HG03469 (cell line): ENCODE results near the gene BPIFB1.

Experiments
- ATAC-seq: cut with Tn5 transposase; IDR thresholded peaks from one replicate; pipeline ENCODE4 v1.9.1; 2021; ENCODE audit warnings: mild to moderate bottlenecking, moderate library complexity, moderate number of reproducible peaks; ENCODE audit not compliant: unreplicated experiment

Gene BPIFB1

DNA sequence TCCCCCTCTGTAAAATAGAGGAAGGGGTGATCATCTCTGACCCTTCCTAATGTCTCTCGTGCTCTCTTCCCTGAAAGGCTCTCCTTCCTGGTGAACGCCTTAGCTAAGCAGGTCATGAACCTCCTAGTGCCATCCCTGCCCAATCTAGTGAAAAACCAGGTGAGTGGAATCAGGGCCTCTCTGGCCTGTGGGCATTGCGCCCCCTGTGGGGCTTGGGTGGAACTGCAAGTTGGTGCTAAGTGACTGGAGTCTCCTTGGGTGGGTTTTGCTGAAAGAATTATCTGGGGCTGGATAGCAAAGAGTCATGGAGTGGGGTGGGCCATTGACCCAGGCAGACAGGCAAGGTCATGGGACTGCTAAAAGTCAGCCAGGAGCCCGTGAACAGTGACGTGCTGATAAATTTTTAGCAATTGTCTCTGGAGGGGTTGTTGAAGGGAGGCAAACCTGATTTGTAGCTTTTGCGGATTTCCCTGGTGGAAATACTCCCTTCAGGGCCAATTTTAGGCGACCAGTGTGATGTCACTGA is 8.9 kb downstream of the BPIFB1 start:
- ATAC-seq: no peak

DNA sequence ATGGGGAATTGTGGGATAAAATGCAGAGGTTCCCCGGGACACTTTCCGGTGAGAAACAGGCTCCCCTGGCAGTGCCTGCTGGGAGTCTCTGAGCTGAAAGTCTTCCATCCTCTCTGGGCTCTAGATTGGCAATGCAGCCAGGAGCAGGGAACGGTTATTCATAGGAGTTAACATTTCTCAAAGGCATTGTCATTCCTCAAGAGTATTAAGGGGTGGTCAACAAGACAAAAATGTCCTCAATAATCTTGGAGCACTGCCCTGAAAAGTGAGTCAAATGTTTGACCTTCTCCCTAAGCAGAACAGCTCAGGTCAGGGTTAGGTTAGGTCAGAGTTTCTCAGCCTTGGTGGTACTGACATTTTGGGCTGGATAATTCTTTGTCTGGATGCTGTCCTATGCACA is 13.2 kb downstream of the BPIFB1 start:
- no peak for ATAC-seq

DNA sequence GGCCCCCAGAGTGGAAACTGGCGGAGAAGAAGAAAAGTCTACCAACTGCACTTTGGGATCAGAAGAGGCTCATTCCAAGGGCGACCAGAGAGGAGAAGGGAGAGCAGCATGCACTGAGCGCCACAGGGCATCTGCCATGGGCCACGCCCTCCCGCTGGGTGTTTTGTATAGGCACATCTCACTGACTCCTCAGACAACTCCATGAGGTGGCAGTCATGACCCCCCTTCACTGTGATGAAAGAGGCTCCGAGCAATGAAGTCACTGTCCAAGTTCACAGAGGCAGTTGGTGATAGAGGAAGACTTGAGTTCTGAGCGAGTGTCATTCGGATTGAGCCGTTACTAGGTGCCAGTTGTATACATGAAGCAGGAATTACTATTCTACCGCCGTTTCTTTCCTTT is 15.4 kb downstream of the BPIFB1 start:
- ATAC-seq: no peak

DNA sequence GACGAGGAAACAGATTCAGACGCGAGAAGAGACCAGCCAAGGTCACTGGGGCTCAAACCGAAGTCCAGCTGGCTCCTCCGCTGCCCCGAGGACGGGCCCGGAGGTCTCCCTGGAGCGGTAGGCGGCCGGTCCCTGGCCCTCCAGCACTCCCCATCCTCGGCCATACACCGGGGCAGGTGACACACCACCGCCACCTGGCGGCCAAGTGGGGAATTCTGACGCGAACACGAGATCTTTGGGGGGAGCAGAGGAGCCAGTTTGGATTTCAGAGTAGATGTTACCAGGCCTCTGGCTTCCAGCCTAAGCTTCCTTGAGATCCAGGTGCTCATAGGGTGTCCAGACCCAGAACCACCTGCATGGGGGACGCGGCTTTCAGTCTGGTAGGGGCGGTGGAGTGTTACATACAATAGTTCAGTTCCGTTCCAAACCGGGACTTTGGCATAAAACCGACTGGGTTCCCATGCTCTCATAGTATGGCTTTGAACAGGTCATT is 16.1 kb downstream of the BPIFB1 start:
- ATAC-seq: no peak

DNA sequence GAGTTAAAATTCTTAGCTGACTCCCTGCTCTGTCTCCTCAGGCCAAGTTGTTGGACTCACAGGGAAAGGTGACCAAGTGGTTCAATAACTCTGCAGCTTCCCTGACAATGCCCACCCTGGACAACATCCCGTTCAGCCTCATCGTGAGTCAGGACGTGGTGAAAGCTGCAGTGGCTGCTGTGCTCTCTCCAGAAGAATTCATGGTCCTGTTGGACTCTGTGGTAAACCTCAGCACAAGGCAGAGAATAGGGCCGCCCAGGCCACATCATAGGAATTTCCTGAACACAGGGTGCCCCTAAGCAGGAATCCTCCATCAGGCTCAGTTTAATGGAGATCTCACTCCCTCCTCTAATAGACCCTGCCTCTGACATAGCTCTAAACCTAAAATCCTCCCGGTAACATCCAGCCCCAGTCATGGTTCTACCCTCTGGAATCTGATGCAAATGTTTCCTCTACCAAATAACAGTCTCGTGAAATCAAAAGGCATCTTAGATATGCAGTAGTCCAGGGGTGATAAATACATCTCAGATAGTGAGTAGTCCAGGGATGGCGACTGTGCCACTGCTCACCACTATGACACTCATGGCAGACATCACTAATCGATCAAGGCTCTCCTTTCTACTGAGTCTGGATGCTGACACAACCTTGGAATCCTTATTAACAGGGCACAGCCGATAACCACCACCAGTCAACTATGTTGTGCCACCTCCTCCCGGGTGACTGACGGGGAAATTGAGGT is 18.3 kb downstream of the BPIFB1 start:
- no peak for ATAC-seq

DNA sequence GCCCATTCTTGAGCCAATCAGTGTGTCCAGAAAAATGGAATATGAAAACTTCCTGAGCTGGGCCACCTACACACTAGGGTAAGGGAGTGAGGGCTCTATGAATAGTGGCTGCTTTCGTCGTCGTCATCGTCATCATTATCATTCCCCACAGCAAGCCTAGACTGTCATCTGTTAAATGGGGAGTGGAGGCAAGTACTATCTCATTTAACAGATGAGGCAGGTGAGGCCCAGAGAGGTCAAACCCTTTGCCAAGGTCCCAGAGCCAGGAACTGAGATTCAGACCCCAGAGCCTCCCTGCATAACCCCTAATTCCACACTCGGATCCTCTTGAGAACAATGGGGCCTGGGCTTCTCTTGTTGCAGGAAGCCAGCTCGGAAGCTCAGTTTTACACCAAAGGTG is 20.6 kb downstream of the BPIFB1 start:
- ATAC-seq: no peak

DNA sequence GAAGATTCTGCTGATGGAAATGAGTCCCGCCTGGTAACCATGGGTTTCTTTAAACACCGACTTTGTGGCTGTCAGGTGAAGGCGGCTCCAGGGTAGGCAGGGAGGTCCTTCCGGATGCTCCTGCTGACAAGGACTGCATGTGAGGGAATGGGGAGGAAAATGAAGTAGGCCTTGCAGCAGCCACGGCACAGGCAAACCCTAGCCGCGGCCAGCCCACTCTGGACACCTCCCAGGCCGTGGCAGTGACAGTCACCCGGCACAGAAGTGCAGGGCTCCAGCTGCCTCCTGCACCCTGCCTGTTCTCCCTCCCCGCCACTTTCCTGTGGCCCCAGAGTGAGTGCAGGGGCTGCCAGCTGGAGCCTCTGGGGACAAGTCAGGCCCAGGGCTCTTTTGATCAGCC is 21.0 kb downstream of the BPIFB1 start:
- no peak for ATAC-seq

DNA sequence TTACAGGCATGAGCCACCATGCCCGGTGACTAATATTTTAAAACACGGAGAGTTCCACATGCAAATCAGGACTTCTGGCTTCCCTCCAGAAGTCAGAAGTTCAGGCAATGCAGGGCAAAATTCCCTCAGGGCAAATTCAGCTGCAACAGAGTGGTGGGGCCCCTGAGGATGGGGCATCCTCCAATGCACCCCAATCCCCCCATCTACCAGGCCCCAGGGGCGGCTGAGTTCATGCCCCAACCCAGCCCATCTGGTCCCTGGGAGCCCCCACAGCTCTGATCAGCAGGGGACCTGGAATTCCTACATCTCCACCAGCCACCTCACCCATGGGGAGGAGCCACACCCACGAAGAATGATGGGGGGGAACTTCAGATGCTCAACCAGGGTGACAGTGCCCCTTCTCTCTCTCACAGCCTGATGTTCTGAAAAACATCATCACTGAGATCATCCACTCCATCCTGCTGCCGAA is 22.6 kb downstream of the BPIFB1 start:
- no peak for ATAC-seq

DNA sequence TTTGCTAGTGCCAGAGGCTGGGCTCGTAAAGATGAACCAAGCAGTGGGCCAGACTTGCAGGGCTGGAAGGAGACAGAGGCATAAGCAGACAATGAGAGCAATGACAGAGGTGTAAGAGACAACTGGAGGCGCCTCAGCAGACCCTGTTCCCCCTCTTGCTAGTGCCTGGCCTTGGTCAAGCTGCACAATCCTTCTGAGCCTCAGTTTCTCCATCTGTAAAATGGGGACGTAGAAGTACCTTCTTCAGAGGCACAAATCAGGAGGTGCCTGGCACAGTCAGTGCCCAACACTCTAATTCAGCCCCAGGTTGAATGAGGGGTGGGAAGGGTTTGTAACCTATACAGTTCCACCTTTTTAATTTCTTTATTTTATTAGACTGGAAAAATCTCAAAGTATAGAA is 23.2 kb downstream of the BPIFB1 start:
- no peak for ATAC-seq

DNA sequence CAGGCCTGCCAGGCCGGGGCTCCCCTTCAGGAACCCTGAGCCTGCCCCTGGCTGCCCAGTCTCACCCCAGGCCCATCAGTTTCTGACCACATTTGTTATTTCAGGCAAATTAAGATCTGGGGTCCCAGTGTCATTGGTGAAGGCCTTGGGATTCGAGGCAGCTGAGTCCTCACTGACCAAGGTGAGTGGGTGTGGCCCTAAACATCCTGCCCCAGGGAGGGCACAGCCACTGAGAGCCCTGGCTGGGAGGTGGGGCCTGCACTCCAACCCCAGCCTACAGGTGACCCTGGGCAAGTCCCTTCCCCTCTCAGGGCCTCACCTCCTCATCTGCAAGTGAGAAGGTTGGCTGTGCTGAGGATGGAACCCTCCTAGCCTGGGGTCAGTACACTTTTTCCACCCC is 23.8 kb downstream of the BPIFB1 start:
- no peak for ATAC-seq

DNA sequence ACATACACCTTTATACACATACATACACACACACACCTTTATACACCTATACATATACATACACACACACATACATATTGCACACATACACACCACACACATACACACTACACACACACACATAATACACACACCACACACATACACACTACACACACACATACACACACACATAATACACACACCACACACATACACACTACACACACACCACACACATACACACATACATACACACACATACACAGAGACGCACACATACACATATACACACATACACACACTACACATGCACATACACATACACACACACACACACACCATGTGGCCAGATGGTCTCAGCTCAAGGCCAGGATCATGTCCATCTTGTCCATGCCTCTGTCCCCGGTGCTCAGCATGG is 25.7 kb downstream of the BPIFB1 start:
- ATAC-seq: no peak

DNA sequence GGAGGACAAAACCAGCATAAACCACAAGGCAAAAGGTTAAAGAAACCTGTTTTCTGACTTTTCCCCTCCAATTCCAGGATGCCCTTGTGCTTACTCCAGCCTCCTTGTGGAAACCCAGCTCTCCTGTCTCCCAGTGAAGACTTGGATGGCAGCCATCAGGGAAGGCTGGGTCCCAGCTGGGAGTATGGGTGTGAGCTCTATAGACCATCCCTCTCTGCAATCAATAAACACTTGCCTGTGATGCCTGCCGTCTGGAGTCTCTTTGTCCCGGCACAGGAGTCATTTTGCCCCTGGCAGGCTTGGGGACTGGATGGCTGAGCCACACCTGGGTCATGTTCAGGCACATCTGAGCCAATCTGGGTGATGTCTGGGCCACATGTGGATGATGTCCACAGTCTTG is 26.6 kb downstream of the BPIFB1 start:
- ATAC-seq: no peak

DNA sequence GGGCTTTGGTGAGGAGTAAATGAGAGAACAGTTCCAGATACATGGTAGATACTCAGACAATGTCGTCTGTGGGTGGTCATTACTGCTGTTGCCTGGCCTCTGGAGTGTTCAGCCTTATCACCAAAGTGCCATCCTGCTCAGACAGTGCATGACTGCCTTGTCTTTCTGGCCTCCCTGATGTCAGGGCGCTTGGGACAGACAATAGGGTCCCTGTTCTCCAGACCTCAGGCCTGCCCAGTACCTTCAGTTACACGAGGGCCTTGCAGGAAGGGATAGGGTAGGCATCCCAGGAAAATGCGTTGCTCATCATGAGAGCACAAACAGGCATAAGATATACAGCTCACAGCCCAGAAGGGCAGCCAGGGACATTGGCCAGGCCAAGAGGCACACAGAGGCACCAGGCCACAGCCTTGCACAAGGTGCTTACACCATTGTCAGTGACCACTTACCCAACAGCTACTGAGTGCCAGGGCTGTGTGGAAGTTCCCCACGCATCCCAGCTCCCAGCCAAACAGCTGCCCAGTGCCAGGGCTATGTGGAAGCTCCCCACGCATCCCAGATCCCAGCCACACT is 27.4 kb downstream of the BPIFB1 start:
- no peak for ATAC-seq

DNA sequence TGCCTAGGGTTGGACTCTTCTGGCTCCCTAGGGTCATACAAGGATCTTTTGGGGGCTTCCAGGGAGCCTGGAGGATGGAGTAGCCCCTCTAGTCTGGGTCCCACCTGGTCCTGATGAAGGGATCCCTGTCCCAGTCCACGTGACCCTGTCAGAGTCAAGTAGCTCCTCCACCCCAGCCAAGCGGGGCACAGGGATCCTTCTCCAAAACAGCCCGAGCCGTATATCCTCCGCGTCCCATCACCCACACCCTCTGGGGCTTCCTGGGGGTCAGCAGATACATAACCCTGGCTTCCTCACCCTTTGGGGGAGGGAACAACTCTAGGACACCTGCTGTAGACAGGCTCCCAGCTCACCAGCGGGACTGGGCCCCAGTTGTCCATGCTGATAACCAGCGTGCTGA is 28.0 kb downstream of the BPIFB1 start:
- ATAC-seq: no peak

DNA sequence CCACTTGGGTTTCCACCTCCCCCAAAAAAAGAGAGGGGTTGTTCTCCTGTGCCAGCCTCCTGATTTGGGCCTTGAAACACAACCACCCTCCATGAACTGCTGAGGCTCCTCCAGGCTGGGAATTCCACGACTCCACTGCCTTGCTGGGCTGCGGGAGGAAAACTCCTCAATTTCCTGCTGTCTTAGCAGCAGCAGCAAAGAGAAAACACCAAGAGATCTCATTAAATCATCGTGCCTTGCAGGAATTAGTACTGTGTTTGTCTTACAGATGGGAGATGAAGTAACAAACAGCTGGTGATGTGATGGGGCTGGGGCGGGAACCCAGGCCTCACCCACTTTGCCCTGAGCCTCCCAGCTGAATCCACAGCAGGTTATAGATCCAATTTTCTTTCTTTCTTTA is 29.0 kb downstream of the BPIFB1 start:
- no peak for ATAC-seq

DNA sequence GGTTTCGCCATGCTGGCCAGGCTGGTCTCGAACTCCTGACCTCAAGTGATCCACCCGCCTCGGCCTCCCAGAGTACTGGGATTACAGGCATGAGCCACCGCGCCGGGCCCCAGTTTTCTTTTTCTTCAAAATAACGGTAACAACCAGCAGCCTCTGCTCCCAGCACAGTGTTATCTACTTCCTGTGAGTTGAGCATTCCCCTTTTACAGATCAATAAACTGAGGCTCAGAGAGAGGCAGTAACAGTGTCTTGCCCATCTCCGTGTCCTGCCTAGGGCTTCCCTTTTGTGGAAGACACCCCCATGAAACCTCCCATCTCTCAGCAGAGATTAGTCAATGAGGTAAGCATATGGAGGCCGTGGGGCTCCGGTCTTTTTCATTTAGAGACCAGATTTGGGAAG is 29.6 kb downstream of the BPIFB1 start:
- no peak for ATAC-seq

DNA sequence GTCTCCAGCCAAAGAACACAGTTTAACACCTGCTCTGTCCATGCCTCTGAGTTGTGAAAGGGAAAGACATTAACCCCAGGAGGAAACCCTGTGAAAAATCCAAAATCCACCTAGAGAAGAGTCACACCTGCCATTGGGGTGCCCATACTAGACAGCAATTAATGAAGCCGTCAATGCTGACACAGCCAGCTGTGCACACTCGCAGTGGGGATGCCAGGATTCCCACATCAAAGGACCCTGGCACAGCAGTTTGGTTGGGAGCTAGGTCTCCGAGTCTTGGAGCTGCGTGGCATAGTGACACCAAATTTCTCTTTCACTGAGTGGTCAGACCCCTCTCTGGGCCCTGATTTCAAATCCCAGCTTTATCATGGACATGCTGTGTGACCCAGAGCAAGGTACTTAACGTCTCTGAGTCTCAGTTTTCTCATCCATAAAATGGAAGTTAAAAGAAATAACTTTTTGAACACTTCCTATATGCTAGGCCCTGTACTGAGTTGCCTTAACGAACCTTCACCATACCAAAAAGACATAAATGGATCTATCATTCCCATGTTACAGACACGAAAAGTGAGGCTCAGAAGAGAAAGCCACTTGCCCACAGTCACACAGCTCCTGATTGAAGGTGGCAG is 30.8 kb downstream of the BPIFB1 start:
- no peak for ATAC-seq

DNA sequence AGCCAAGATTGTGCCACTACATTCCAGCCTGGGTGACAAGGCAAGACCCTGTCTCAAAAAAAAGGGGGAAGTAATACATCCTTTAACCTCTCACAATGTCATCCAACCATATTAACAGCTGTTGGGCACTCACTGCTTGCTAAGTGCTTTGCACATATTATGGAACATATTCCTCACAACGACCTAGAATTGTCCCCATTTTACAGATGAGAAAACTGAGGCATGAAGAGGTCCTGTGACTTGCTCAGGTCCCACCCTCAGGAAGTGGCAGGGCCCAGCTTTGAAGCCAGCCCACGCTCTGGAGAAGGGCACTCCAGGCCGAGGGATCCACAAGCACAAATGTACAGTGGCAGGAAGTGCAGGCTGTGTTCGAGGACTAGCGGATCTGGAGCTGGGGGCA is 33.3 kb downstream of the BPIFB1 start:
- no peak for ATAC-seq

DNA sequence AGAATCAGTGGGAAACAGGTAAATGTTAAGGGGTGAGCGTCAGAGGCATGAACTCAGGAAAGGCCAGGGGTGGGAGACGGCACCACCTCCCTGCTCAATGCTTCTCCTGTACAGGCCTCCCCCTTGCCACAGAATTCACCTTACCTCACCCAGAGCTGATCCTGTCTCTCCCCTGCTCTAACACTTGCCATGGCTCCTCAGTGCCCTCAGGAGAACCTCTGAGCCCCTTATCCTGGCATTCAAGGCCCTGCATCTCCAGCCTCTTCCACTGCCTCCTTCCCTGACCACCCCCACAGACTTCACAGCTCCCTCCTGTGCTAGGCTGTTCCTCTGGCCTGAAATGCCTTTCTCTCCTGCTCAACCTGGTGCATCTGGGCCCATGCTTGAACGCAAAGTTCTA is 33.9 kb downstream of the BPIFB1 start:
- ATAC-seq: no peak

DNA sequence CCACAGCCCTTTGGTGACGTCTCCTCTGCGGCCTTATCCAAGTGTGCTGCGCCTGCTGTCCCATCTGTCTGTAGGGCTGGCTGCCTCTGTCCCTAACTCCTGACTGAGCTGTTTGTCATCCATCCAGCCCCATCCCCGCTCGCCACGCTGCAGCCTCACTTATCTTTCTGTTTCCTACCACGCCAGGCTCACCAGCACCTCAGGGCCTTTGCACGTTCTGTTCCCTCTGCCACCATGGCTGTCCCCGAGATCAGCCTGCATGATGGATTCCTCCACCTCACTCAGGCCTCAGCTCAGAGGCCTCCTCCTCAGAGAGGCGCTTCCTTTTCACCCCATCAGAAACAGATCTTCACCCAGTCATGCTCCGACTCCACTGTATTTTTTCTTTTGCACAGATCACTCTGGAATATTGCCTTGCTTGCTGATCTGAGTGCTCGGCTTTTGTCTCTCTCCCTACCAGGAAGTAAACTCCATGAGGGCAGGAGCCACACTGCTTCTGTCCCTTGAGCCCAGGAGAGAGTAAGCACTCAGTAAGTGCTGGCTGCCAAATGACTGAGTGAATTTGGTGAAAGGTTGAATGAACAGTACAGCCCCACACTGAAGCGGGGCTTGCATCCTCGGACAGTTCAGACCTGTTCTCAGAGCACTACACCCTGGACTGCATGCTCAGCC is 34.5 kb downstream of the BPIFB1 start:
- ATAC-seq: no peak

DNA sequence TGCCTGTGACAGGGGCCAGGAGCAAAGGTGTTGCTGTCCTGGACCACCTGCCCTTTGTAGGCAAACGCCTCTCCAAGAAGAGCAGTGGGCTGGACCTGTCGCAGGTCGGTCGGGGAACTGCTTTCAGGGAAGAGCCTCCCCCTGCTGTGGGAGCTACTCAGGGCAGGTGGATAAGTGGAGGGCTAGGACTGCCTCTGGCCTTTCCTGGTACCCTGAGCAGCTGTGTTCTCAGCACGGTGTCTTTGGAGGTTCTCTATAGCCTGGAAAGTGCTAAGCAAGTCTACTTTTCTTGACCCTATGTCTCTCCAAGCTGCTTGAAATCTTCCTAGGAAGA is 35.0 kb downstream of the BPIFB1 start:
- ATAC-seq: no peak

DNA sequence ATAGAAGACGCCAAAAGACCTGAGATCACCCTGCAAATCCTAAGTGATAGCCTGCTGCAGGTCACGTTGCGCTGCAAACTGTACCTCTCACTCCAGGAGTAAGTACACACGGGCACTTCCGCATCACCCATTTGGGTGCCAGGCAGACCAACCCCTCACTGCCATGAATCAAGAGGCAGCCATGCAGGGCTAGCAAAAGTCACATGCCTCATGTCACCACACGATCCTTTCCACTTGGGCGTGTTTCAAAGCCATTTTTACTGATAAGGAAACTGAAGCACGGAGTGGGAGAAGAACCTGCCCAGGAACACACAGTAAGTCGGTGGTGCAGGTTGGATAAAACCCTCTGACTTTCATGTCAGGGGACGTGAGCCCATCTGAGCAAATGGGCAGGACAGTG is 37.0 kb downstream of the BPIFB1 start:
- no peak for ATAC-seq
